ENCODE data around the gene SMTNL1. TPM values are rescaled to one million over a fixed set of nuclear protein-coding genes. Genes with fewer than 3 reads are reported as not detected.

Gene SMTNL1
- total and polyA plus RNA-seq, 9 of the 15 experiments (the other 6 are each of a cell fraction or from before 2014, with no cell fraction given), result not detected

GRCh38 chr11:57493507-57494503 is 43.6 kb upstream of the SMTNL1 start (continued):
- no peak for TF ChIP-seq AFF4 (CRISPR knock-in tag; IDR thresholded peaks at IDR 0.05)
- no peak for TF ChIP-seq HNRNPL (IDR thresholded peaks at IDR 0.05; ENCODE audit: low read depth, low read length)
- peak; percentile 46 for TF ChIP-seq HCFC1 (IDR thresholded peaks at IDR 0.05; ENCODE audit: low read depth, low read length)
- no peak for TF ChIP-seq NELFE (IDR thresholded peaks at IDR 0.05; ENCODE audit: insufficient read depth, insufficient read length)
- TF ChIP-seq YBX1 (IDR thresholded peaks at IDR 0.05), result no peak
- TF ChIP-seq ZNF75A (CRISPR knock-in tag; IDR thresholded peaks at IDR 0.05), result no peak
- TF ChIP-seq HMGXB4 (CRISPR knock-in tag; IDR thresholded peaks at IDR 0.05), result no peak
- 0 out of 2 replicates have a peak, but pooled peaks have one; percentile 23 for TF ChIP-seq HINFP (tag; conservative IDR thresholded peaks at IDR 0.05; ENCODE audit: low read depth)
- TF ChIP-seq ZFPM2 (CRISPR knock-in tag; IDR thresholded peaks at IDR 0.05), result no peak
- no peak for TF ChIP-seq CAMTA2 (CRISPR knock-in tag; conservative IDR thresholded peaks at IDR 0.05)
- no peak; the same call in 1 of the 2 replicates for TF ChIP-seq IFI16 (CRISPR knock-in tag; IDR thresholded peaks at IDR 0.05)
- TF ChIP-seq ZNF512 (tag; IDR thresholded peaks at IDR 0.05), result no peak
- TF ChIP-seq SIN3B (IDR thresholded peaks at IDR 0.05; ENCODE audit: low read depth), result no peak
- TF ChIP-seq EP400 (IDR thresholded peaks at IDR 0.05), result peak; percentile 95
- 0 out of 2 replicates have a peak, but pooled peaks have one; percentile 24 for TF ChIP-seq TARDBP (IDR thresholded peaks at IDR 0.05)
- TF ChIP-seq SMAD2 (IDR thresholded peaks at IDR 0.05; ENCODE audit: low read depth, low read length), result no peak
- TF ChIP-seq NCOR1 (IDR thresholded peaks at IDR 0.05), result no peak
- TF ChIP-seq HLTF (IDR thresholded peaks at IDR 0.05), result no peak
- TF ChIP-seq ZBTB8A (IDR thresholded peaks at IDR 0.05; ENCODE audit: partially characterized antibody), result no peak

Data from K562 (cell line).